Kidney glomerular epithelial cell (primary cell): ENCODE measurements around the gene PDLIM5.
"Not testable (repeated sequence)": the region's sequence is repeated elsewhere in the genome, so short reads cannot be mapped to it uniquely, and the experiment has no call there.

ENCODE experiments used
- DNase-seq: peaks from one replicate; lab custom pipeline; 2025; lab: John Stamatoyannopoulos, UW

The PDLIM5 gene

GRCh38 chr4:94497690-94498089 lies 45.9 kb downstream of the PDLIM5 start:
- DNase-seq, result no peak

GRCh38 chr4:94498502-94498901 lies 46.8 kb downstream of the PDLIM5 start:
- no peak for DNase-seq

GRCh38 chr4:94500685-94501084 lies 48.9 kb downstream of the PDLIM5 start:
- DNase-seq, result no peak

- DNase-seq, result no peak
Measured at GRCh38 chr4:94504545-94504944, 52.8 kb downstream of the PDLIM5 start.

- no peak for DNase-seq
Measured at GRCh38 chr4:94506822-94507221, 55.1 kb downstream of the PDLIM5 start.

- DNase-seq, result no peak
Measured at GRCh38 chr4:94507281-94507680, 55.5 kb downstream of the PDLIM5 start.

- DNase-seq, result peak; percentile 84
Measured at GRCh38 chr4:94507708-94508107, 56.0 kb downstream of the PDLIM5 start.

GRCh38 chr4:94508296-94508695 lies 56.6 kb downstream of the PDLIM5 start:
- DNase-seq, result no peak

- DNase-seq, result no peak
Measured at GRCh38 chr4:94508806-94509205, 57.1 kb downstream of the PDLIM5 start.

GRCh38 chr4:94511591-94511990 lies 59.8 kb downstream of the PDLIM5 start:
- DNase-seq, result no peak

- not testable (repeated sequence) for DNase-seq
Measured at GRCh38 chr4:94513532-94513931, 61.8 kb downstream of the PDLIM5 start.

GRCh38 chr4:94515365-94515764 lies 63.6 kb downstream of the PDLIM5 start:
- DNase-seq, result no peak

GRCh38 chr4:94516067-94516466 lies 64.3 kb downstream of the PDLIM5 start:
- DNase-seq, result peak; percentile 84

- peak; percentile 43 for DNase-seq
Measured at GRCh38 chr4:94516999-94517398, 65.3 kb downstream of the PDLIM5 start.

GRCh38 chr4:94517492-94517891 lies 65.8 kb downstream of the PDLIM5 start:
- DNase-seq, result no peak

GRCh38 chr4:94519019-94519418 lies 67.3 kb downstream of the PDLIM5 start:
- DNase-seq, result no peak

GRCh38 chr4:94519925-94520789 lies 68.4 kb downstream of the PDLIM5 start:
- DNase-seq, result no peak

- no peak for DNase-seq
Measured at GRCh38 chr4:94523033-94523580, 71.4 kb downstream of the PDLIM5 start.

- no peak for DNase-seq
Measured at GRCh38 chr4:94523617-94524016, 71.9 kb downstream of the PDLIM5 start.

GRCh38 chr4:94525993-94526728 lies 74.4 kb downstream of the PDLIM5 start:
- peak; percentile 20 for DNase-seq

GRCh38 chr4:94527556-94528233 lies 76.0 kb downstream of the PDLIM5 start:
- no peak for DNase-seq

GRCh38 chr4:94528792-94529451 lies 77.2 kb downstream of the PDLIM5 start:
- no peak for DNase-seq
